Subcutaneous adipose tissue (tissue), 4 donors: Measurements from ENCODE around the gene FADS3. TPM values are rescaled to one million over a fixed set of nuclear protein-coding genes. Genes with fewer than 3 reads are reported as not detected.

ENCODE experiments used
- total RNA-seq, 4 donors: library from RNA; depleted of rRNA; stranded (reverse); fragments of >200 nt; gene quantifications; one replicate each; pipeline ENCODE4 v1.1.0, GENCODE V29; 2016
- TF ChIP-seq, protein P1 (sequence below): fragments of 450-650 bp; IDR thresholded peaks from one replicate; pipeline ENCODE4 v1.5.1; 2016; ENCODE audit warnings: low read depth, mild to moderate bottlenecking, control low read depth, antibody characterized with exemption, moderate library complexity

The FADS3 gene
- total RNA-seq, 4 donors from 2014 or later: 78.5 to 322 (median 136) TPM

- TF ChIP-seq, protein P1, sequence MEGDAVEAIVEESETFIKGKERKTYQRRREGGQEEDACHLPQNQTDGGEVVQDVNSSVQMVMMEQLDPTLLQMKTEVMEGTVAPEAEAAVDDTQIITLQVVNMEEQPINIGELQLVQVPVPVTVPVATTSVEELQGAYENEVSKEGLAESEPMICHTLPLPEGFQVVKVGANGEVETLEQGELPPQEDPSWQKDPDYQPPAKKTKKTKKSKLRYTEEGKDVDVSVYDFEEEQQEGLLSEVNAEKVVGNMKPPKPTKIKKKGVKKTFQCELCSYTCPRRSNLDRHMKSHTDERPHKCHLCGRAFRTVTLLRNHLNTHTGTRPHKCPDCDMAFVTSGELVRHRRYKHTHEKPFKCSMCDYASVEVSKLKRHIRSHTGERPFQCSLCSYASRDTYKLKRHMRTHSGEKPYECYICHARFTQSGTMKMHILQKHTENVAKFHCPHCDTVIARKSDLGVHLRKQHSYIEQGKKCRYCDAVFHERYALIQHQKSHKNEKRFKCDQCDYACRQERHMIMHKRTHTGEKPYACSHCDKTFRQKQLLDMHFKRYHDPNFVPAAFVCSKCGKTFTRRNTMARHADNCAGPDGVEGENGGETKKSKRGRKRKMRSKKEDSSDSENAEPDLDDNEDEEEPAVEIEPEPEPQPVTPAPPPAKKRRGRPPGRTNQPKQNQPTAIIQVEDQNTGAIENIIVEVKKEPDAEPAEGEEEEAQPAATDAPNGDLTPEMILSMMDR: no peak
Measured at GRCh38 chr11:61844909-61845565, 46.3 kb downstream of the FADS3 start.

DNA sequence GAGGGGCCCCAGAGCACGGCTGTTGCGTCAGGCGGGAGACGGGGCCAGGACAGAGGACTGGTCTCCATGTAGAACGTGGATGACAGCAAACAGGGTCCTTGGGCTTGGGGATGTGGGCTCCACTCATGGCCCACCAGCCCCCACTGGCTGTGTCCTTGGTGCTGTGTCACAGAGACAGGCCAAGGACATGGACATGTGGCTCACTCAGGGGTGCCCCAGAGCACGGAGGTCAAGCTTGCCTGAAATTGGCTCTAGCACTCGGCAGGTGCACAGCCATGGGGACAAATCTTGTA, 48.9 kb downstream of the FADS3 start:
- TF ChIP-seq, protein P1: no peak

- TF ChIP-seq, protein P1: no peak
Measured at GRCh38 chr11:61841636-61842527, 49.5 kb downstream of the FADS3 start.

- TF ChIP-seq, protein P1: no peak
Measured at GRCh38 chr11:61840371-61840770, 51.0 kb downstream of the FADS3 start.

DNA sequence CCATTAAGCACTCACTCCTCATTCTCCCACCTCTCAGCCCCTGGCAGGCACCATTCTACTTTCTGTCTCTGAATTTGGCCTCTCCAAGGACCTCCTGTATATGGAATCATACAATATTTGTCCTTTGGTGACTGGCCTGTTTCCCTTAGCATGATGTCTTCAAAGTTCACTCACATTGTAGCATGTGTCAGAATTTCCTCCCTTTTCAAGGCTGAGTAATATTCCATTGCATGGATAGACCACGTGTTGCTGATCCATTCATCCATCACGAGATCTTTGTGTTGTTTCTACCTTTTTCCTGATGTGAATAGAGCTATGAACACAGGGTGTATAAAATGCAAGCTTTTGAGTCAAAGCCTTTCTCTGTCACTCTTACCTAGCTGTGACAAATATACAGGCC, 51.6 kb downstream of the FADS3 start:
- TF ChIP-seq, protein P1: no peak

DNA sequence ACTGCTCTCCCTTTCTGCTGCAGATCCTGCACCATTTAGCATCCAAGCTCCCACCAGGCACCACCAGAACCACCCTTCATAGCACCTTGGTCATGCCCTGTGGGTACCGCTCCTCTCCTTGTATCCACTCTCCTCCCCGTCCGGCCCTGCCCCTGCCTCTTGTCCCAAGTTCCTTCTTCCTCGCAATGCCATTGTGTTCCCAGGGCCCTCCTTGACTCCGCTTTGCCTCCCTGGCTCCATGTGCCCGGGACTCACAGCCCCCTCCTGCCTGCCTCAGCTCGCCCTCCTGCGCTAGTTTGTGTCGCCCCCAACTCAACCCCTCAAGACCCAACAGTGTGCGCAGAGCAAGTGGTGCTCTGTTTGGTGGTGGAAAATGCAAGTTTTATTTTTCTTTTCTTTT, 52.4 kb downstream of the FADS3 start:
- TF ChIP-seq, protein P1: no peak

DNA sequence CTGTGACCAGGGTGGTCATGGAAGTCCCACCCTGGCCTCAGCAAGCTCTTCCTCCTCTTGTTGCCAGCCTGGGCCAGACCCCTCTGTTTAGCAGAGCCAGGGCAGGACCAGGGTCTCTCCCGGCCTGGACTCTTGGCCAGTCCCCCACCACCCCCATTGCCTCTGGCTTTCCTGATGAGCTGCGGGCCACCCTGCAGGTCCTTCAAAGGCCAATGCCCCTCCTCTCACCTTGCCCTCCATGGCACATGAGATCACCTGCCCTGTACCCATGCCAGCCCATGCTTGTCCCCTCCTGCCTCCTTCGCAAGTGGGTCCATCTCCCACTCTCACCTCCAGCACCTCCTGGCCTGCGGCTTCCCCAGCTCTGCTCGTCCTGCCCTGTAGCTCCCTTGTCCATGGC, 52.8 kb downstream of the FADS3 start:
- TF ChIP-seq, protein P1: no peak
